Upper lobe of right lung (tissue), 1 donor: ENCODE data around the gene SLC28A3. TPM values are rescaled to one million over a fixed set of nuclear protein-coding genes. Genes with fewer than 3 reads are reported as not detected.
A peak's percentile ranks its signal among the peaks of the same experiment; 100 is the strongest.

Experiments used
- ATAC-seq: fragments of 200-7000 bp; cut with Tn5 transposase; one replicate; pipeline ENCODE4 v1.9.1; 2020; ENCODE audit warnings: mild to moderate bottlenecking, moderate library complexity
- DNase-seq: peaks from one replicate; pipeline ENCODE4 v3.0.0-alpha.2; 2020
- H3K27ac ChIP-seq: fragments of 200-600 bp; one replicate; pipeline ENCODE4 v1.8.0; 2022
- H3K27me3 ChIP-seq: fragments of 200-600 bp; one replicate; pipeline ENCODE4 v1.8.0; 2022; ENCODE audit warnings: mild to moderate bottlenecking
- H3K36me3 ChIP-seq: fragments of 200-600 bp; one replicate; pipeline ENCODE4 v1.8.0; 2022
- H3K4me1 ChIP-seq: fragments of 200-600 bp; one replicate; pipeline ENCODE4 v1.8.0; 2022
- H3K4me3 ChIP-seq: fragments of 200-600 bp; one replicate; pipeline ENCODE4 v1.8.0; 2022; ENCODE audit warnings: mild to moderate bottlenecking
- H3K9me3 ChIP-seq: fragments of 200-600 bp; one replicate; pipeline ENCODE4 v1.8.0; 2022
- CTCF ChIP-seq: fragments of 200-600 bp; IDR thresholded peaks from one replicate; pipeline ENCODE4 v1.8.0; 2022; ENCODE audit warnings: antibody characterized with exemption
- intact Hi-C: fragments of 100-400 bp; cut with DNase I; formaldehyde crosslinking; loops from one replicate; pipeline ENCODE4 v1.11.0; 2022
- total RNA-seq: library from RNA; stranded (reverse); fragmentation: NEBNext Ultra II Directional; extraction: Animal tissue kit (Norgen Biotek cat#: 25700); gene quantifications from one replicate; pipeline ENCODE4 v1.2.1, GENCODE V29; 2021
- donor health status: DM: no; HTN: yes; CAD: no; lungs with severe emphysema.

The SLC28A3 gene
- total RNA-seq, 1 donor from 2014 or later = 1.6 TPM

DNA sequence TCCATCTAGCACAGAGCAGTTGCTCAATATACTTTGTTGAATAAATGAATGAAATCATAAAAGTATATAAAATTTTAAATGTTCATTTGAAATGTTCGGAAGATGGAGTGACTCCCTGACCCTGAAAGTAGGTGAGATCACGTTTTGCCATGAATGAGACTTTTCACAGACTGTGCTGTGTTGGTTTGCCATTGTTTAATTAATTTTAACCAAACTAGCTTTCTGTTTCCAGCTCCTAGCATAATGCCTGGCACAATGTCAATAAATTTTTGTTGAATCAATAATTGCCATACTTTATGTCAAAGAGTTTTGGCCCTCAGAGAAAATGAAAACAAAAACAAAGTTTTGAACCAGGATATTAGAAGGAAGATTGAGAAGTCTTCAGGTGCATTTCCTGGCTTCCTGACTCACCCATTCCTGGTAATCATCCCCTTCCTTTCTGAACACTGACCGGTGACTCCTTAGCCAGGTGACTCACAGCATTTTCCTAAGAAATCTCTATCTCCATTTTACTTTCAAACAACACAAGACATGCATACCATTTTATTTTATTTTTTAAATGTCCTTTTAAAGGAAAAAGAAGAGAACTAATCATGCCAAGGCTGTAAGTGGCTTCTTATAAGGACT is 15.1 kb downstream of the SLC28A3 start:
- Histone ChIP-seq H3K27ac (no peak overlapping the region), H3K27me3 (no peaks in the 10 kb centered on the region), H3K4me3 (no peak overlapping the region), H3K36me3 (no peaks in the 10 kb centered on the region), H3K9me3 (no peaks in the 10 kb centered on the region), H3K4me1 (no peaks in the 10 kb centered on the region)
- intact Hi-C loops = no loop called here
- no peak for TF ChIP-seq CTCF
- DNase-seq = no peak
- no peak for ATAC-seq

DNA sequence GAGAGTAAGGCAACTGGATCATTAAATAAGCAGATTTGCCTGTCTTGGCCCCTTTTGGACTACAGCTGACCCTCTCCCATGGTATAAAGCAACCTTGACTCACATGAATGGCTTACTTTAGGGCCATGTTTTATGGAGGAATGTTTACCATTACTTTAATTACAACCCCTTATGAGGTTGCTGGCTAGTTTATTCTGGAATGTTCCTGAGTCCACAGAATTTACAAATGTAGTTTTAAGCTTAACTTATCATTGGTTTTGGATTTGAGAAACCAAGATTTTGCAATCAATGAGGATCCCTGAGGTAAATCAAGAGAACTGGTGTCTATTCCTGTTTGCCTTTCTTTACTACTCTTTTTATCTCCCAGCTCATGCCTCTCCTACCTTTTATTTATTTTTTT is 15.7 kb downstream of the SLC28A3 start:
- Histone ChIP-seq H3K9me3 (no peaks in the 10 kb centered on the region), H3K27ac (no peak overlapping the region), H3K4me3 (no peak overlapping the region), H3K27me3 (no peaks in the 10 kb centered on the region), H3K36me3 (no peaks in the 10 kb centered on the region), H3K4me1 (no peaks in the 10 kb centered on the region)
- DNase-seq (no peak), ATAC-seq (no peak)
- no peak for TF ChIP-seq CTCF
- intact Hi-C loops = no loop called here

DNA sequence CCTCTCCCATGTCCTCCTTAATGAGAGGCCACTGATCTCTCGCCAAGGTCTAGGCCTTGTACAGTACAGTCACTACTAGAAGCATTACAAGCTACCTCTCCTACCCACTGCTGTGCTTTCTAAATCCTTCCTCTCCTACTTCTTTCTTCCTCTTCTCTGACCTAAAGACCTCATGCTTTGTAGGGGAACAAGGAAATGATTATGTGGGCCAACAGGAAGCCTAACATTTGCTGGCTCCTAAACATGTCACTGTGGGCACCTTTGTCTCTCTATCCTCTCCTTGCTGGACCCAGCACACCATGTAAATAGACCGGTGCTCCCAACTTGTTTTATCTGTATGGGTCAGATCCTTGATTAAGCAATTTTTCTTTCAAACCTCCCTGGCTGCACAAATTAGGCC is 16.7 kb downstream of the SLC28A3 start:
- Histone ChIP-seq H3K27ac (no peak overlapping the region), H3K4me1 (no peaks in the 10 kb centered on the region), H3K36me3 (no peaks in the 10 kb centered on the region), H3K4me3 (no peak overlapping the region), H3K9me3 (no peaks in the 10 kb centered on the region), H3K27me3 (no peaks in the 10 kb centered on the region)
- DNase-seq (no peak), ATAC-seq (peak; percentile 90)
- intact Hi-C loops = no loop called here
- TF ChIP-seq CTCF = no peak

GRCh38 chr9:84322828-84323227 is 17.7 kb downstream of the SLC28A3 start:
- DNase-seq (no peak), ATAC-seq (no peak)
- no peaks in the 10 kb centered on the region for H3K4me1 ChIP-seq
- H3K27ac ChIP-seq = no peak overlapping the region
- H3K4me3 ChIP-seq = no peak overlapping the region
- H3K27me3 ChIP-seq = no peaks in the 10 kb centered on the region
- no peaks in the 10 kb centered on the region for H3K36me3 ChIP-seq
- H3K9me3 ChIP-seq = no peaks in the 10 kb centered on the region
- intact Hi-C loops = no loop called here
- no peak for TF ChIP-seq CTCF

- Histone ChIP-seq H3K4me3 (no peak overlapping the region), H3K36me3 (no peaks in the 10 kb centered on the region), H3K4me1 (no peaks in the 10 kb centered on the region), H3K9me3 (no peaks in the 10 kb centered on the region), H3K27ac (no peak overlapping the region), H3K27me3 (no peaks in the 10 kb centered on the region)
- DNase-seq (no peak), ATAC-seq (no peak)
- no peak for TF ChIP-seq CTCF
- intact Hi-C loops = no loop called here
Measured at GRCh38 chr9:84320231-84320630, 20.3 kb downstream of the SLC28A3 start.

- no peak for TF ChIP-seq CTCF
- Histone ChIP-seq H3K27me3 (no peaks in the 10 kb centered on the region), H3K36me3 (no peaks in the 10 kb centered on the region), H3K9me3 (no peaks in the 10 kb centered on the region), H3K4me1 (no peaks in the 10 kb centered on the region), H3K27ac (no peak overlapping the region), H3K4me3 (no peak overlapping the region)
- ATAC-seq = no peak
- DNase-seq = no peak
- intact Hi-C loops = no loop called here
Measured at GRCh38 chr9:84319632-84320031, 20.9 kb downstream of the SLC28A3 start.
